ENCODE results near the gene FIGNL1.

The FIGNL1 gene

DNA sequence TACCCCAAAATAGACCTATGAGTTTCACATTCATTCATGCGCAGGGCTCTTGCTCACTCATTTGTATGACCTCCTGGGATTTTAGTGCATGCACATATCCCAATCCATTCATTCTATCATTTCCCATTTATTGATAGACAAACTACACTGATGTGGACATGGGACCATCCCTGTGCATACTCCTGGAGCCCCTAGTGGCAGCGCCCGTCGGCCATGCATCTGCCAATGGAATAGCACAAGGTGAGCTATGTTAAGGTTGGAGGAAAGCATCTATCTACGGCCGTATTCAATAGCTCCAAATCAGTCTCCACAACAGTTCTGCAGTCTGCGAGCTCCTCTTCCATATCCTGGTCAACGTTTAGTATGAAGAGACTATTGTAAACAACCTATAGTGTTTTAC is 31.7 kb upstream of the FIGNL1 start:
- H3K27ac ChIP-seq, result no peak overlapping the region
- H3K36me3 ChIP-seq, result no peaks in the 10 kb centered on the region
- no peaks in the 10 kb centered on the region for H3K27me3 ChIP-seq (ENCODE audit: insufficient read depth, low read depth, severe bottlenecking)
- no peak for DNase-seq
- TF ChIP-seq, protein P1, sequence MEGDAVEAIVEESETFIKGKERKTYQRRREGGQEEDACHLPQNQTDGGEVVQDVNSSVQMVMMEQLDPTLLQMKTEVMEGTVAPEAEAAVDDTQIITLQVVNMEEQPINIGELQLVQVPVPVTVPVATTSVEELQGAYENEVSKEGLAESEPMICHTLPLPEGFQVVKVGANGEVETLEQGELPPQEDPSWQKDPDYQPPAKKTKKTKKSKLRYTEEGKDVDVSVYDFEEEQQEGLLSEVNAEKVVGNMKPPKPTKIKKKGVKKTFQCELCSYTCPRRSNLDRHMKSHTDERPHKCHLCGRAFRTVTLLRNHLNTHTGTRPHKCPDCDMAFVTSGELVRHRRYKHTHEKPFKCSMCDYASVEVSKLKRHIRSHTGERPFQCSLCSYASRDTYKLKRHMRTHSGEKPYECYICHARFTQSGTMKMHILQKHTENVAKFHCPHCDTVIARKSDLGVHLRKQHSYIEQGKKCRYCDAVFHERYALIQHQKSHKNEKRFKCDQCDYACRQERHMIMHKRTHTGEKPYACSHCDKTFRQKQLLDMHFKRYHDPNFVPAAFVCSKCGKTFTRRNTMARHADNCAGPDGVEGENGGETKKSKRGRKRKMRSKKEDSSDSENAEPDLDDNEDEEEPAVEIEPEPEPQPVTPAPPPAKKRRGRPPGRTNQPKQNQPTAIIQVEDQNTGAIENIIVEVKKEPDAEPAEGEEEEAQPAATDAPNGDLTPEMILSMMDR (IDR thresholded peaks at IDR 0.05; ENCODE audit: low read depth, low read length), result peak; percentile 22; the same call in 1 of the 2 replicates
- H3K4me3 ChIP-seq (ENCODE audit: low read depth, low read length), result no peak overlapping the region
- no peaks in the 10 kb centered on the region for H3K9me3 ChIP-seq (ENCODE audit: severe bottlenecking)

DNA sequence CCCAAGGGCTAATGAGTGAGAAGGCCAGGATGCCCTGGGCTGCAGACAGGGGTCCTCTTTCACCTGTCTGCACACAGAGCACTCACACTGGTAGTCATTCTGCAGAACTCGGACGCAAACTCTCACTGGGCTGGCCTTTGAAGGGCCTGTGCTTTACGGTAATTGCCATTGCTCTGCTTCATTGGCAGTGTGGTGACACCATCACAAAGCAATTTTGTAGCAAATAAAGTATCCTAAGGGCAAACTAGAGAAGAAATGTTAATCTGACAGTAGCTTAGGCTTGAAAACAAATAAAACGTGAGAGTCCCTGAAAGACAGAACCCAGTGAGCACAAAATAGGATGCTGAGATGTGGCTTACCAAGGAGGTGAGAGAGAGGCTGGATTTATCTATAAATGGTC is 30.6 kb upstream of the FIGNL1 start:
- TF ChIP-seq, protein P1 (IDR thresholded peaks at IDR 0.05; ENCODE audit: low read depth, low read length), result no peak
- H3K27ac ChIP-seq, result no peak overlapping the region

DNA sequence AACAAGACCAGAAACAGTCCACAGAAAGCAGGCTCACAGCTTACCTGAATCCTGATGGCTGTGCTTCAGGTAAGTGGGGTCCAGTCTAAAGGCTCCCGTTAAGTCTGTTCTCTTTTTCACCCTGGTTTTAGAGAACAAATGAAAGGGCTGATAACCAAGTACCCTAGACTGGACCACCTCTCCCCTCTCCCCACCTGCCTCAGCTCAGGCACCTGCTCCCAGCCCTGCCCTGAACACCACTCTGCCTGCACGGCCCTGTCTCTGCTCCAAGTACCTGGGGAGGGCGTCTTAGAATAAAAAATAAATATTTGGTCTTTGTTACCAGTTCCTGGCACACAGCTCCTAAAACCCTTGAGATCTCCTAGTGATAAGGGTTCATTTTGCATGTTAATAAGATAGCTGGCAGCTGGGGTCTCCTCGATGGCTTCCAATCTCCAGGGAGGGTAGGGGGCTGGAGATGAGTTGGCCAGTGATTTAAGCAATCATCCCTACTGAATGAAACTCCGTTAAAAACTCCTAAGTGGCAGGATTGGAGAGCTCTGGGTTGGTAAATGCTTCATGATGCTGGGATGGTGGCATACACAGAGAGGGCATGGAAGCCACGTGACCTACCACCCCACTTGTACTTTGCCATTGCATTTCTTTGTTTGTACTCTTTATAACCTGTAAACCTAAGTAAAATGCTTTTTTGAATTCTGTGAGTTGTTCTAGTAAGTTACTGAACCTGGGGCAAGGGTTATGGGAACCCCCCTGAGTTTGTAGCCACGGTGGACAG is 29.8 kb upstream of the FIGNL1 start:
- Histone ChIP-seq H3K27ac (no peak overlapping the region), H3K9me3 (ENCODE audit: severe bottlenecking) (no peaks in the 10 kb centered on the region), H3K27me3 (ENCODE audit: insufficient read depth, low read depth, severe bottlenecking) (no peaks in the 10 kb centered on the region), H3K36me3 (no peaks in the 10 kb centered on the region), H3K4me3 (ENCODE audit: low read depth, low read length) (no peak overlapping the region)
- TF ChIP-seq, protein P1 (IDR thresholded peaks at IDR 0.05; ENCODE audit: low read depth, low read length), result no peak
- DNase-seq, result no peak

More for the DNA sequence above, 30.6 kb upstream of the FIGNL1 start:
- no peaks in the 10 kb centered on the region for H3K9me3 ChIP-seq (ENCODE audit: severe bottlenecking)
- H3K27me3 ChIP-seq (ENCODE audit: insufficient read depth, low read depth, severe bottlenecking), result no peaks in the 10 kb centered on the region
- H3K4me3 ChIP-seq (ENCODE audit: low read depth, low read length), result no peak overlapping the region
- no peaks in the 10 kb centered on the region for H3K36me3 ChIP-seq
- no peak for DNase-seq

DNA sequence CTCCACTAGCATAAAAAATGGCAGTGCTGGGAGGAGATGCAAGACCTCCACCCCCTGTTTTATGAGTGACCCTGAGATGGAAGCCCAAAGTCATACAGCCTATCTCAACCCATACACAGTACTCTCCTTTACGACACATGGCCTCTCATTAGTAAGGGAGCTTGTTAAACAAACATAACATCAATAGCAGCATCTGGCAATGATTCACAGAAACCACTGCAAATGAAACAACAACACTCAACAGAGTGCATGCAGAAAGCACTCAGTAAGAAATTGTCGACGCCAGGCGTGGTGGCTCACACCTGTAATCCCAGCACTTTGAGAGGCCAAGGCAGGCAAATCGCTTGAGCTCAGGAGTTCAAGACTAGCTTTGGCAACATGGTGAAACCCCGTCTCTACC is 27.5 kb upstream of the FIGNL1 start:
- Histone ChIP-seq H3K9me3 (ENCODE audit: severe bottlenecking) (no peaks in the 10 kb centered on the region), H3K4me3 (ENCODE audit: low read depth, low read length) (no peak overlapping the region), H3K36me3 (no peaks in the 10 kb centered on the region), H3K27me3 (ENCODE audit: insufficient read depth, low read depth, severe bottlenecking) (no peaks in the 10 kb centered on the region), H3K27ac (no peak overlapping the region)
- no peak for DNase-seq
- TF ChIP-seq, protein P1 (IDR thresholded peaks at IDR 0.05; ENCODE audit: low read depth, low read length), result no peak

DNA sequence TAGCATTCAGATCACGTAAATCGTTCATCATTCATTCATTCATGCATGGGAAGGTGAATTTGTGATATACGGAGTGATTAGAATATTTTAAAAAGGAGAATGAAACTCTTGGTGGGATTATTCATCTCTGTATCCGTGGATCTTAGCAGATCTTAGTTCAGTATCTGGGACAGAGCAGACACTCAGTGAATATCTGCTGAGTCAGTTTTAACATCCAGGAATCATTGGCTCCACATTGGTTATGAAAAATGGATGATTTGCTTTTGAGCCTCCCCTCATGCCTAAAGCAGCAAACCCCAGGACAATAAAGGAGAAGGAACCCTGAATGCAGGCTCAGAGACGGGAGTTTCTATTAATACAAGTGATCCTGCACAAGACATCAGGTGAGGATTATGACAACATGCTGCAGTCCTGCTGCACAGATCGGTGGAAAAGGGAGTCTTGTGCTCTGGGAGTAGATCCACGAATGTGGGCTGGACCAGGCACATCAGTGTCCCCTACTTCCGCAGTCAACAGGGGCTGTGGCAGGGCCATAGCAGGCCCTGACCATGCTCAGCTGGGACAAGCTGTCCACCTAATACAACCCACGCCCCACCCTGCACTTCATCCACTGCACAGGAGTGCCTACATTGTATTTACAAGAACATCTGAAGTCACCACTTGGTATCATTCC is 26.9 kb upstream of the FIGNL1 start:
- no peak for DNase-seq
- no peak overlapping the region for H3K4me3 ChIP-seq (ENCODE audit: low read depth, low read length)
- no peaks in the 10 kb centered on the region for H3K9me3 ChIP-seq (ENCODE audit: severe bottlenecking)
- no peaks in the 10 kb centered on the region for H3K27me3 ChIP-seq (ENCODE audit: insufficient read depth, low read depth, severe bottlenecking)
- TF ChIP-seq, protein P1 (IDR thresholded peaks at IDR 0.05; ENCODE audit: low read depth, low read length), result no peak
- no peak overlapping the region for H3K27ac ChIP-seq
- no peaks in the 10 kb centered on the region for H3K36me3 ChIP-seq

Data from WERI-Rb-1 (cell line).